GM19240 (cell line): ENCODE results near the gene NDUFAF2.
"Not testable (repeated sequence)": the region's sequence is repeated elsewhere in the genome, so short reads cannot be mapped to it uniquely, and the experiment has no call there.

ENCODE experiments used
- DNase-seq: peaks from one replicate; pipeline ENCODE4 v3.0.0; 2011; ENCODE audit warnings: low spot score; ENCODE audit not compliant: insufficient read length

The NDUFAF2 gene

GRCh38 chr5:61171479-61171878, 226.5 kb downstream of the NDUFAF2 start:
- no peak for DNase-seq

GRCh38 chr5:61176631-61177030, 231.6 kb downstream of the NDUFAF2 start:
- DNase-seq, result no peak

- DNase-seq, result no peak
Measured at GRCh38 chr5:61177070-61177469, 232.1 kb downstream of the NDUFAF2 start.

- peak; percentile 5 for DNase-seq
Measured at GRCh38 chr5:61177716-61178115, 232.7 kb downstream of the NDUFAF2 start.

- DNase-seq, result no peak
Measured at GRCh38 chr5:61178702-61179101, 233.7 kb downstream of the NDUFAF2 start.

- no peak for DNase-seq
Measured at GRCh38 chr5:61180886-61181285, 235.9 kb downstream of the NDUFAF2 start.

GRCh38 chr5:61182449-61182848, 237.4 kb downstream of the NDUFAF2 start:
- DNase-seq, result no peak

- DNase-seq, result no peak
Measured at GRCh38 chr5:61183538-61183937, 238.5 kb downstream of the NDUFAF2 start.

- no peak for DNase-seq
Measured at GRCh38 chr5:61184708-61185107, 239.7 kb downstream of the NDUFAF2 start.

- no peak for DNase-seq
Measured at GRCh38 chr5:61186634-61187033, 241.6 kb downstream of the NDUFAF2 start.

- DNase-seq, result not testable (repeated sequence)
Measured at GRCh38 chr5:61187352-61187751, 242.3 kb downstream of the NDUFAF2 start.

- not testable (repeated sequence) for DNase-seq
Measured at GRCh38 chr5:61187826-61188225, 242.8 kb downstream of the NDUFAF2 start.

- no peak for DNase-seq
Measured at GRCh38 chr5:61198606-61199005, 253.6 kb downstream of the NDUFAF2 start.

- no peak for DNase-seq
Measured at GRCh38 chr5:61200582-61201155, 255.7 kb downstream of the NDUFAF2 start.

GRCh38 chr5:61202213-61202612, 257.2 kb downstream of the NDUFAF2 start:
- DNase-seq, result no peak
